ENCODE results near the gene GRK5.

DNA sequence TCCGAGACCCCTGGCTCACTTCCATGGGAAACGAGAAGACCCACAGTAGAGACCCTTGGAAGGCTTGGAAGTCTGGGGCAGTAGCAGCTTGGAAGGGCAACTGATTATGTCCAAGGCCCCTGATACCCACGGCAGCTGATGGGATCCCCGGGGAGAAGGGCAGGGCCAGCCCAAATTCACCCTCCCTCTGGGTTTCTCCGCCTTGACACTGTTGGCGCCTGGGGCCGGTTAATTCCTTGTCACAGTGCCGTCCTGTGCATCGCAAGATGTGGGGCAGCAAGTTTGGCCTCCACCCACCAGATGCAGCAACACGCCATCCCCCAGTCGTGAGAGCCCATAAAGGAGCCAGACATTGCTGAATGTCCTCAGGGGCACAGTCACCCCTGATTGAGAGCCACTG, 245.9 kb downstream of the GRK5 start:
- TF ChIP-seq, protein P1, sequence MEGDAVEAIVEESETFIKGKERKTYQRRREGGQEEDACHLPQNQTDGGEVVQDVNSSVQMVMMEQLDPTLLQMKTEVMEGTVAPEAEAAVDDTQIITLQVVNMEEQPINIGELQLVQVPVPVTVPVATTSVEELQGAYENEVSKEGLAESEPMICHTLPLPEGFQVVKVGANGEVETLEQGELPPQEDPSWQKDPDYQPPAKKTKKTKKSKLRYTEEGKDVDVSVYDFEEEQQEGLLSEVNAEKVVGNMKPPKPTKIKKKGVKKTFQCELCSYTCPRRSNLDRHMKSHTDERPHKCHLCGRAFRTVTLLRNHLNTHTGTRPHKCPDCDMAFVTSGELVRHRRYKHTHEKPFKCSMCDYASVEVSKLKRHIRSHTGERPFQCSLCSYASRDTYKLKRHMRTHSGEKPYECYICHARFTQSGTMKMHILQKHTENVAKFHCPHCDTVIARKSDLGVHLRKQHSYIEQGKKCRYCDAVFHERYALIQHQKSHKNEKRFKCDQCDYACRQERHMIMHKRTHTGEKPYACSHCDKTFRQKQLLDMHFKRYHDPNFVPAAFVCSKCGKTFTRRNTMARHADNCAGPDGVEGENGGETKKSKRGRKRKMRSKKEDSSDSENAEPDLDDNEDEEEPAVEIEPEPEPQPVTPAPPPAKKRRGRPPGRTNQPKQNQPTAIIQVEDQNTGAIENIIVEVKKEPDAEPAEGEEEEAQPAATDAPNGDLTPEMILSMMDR (IDR thresholded peaks at IDR 0.05 in 4 of 5, conservative IDR thresholded peaks at IDR 0.05 in 1 of 5), result no peak
- no peak for TF ChIP-seq POLR2A (IDR thresholded peaks at IDR 0.05)
